WTC11 (cell line): ENCODE data around the gene UBE2L3.

Source experiments
- TF ChIP-seq, protein P1 (sequence below): sonication (generic); formaldehyde crosslinking; IDR thresholded peaks from 2 replicates; pipeline ENCODE4 v1.8.0; 2022; ENCODE audit warnings: mild to moderate bottlenecking, missing genetic modification reagents
- TF ChIP-seq, protein P2 (sequence below): fragments of 200-600 bp; IDR thresholded peaks from 2 replicates; pipeline ENCODE4 v1.8.0; 2022; ENCODE audit warnings: antibody characterized with exemption

DNA sequence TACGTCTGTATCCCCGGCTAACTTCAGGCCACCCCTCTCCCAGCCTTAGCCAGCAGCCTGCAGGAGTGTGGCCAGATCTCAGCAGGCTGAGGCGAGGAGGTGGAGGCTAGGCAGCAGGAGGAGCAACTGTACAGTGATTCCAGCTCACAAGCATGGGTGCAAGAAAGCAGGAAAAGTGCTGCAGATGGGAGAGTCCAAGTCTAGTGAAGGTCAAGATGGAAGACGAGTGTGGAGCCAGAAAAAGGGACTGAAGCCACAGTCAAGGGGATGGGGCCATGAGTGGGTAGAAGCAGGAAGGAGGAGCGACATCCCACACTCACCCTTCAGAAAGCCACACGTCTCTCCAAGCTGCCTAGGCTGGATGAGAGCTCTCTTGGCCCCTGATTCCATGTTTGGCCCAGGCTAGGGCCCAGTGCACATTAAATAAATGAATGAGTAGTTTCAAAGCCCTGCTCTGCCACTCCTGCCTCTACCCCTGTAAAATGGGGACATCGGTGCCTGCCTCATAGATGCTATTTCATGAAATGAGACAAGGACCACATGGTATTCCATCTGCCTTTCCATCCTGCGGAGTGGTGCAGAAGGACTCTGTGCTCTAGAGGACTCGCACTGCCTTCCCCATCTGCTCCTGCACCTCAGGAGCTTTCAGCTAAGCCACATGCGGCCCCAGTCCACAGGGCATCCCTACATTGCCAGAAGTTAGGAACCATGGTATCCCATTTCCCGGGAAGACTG, 59.4 kb downstream of the UBE2L3 start:
- TF ChIP-seq, protein P1, sequence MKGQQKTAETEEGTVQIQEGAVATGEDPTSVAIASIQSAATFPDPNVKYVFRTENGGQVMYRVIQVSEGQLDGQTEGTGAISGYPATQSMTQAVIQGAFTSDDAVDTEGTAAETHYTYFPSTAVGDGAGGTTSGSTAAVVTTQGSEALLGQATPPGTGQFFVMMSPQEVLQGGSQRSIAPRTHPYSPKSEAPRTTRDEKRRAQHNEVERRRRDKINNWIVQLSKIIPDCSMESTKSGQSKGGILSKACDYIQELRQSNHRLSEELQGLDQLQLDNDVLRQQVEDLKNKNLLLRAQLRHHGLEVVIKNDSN = no peak
- TF ChIP-seq, protein P2, sequence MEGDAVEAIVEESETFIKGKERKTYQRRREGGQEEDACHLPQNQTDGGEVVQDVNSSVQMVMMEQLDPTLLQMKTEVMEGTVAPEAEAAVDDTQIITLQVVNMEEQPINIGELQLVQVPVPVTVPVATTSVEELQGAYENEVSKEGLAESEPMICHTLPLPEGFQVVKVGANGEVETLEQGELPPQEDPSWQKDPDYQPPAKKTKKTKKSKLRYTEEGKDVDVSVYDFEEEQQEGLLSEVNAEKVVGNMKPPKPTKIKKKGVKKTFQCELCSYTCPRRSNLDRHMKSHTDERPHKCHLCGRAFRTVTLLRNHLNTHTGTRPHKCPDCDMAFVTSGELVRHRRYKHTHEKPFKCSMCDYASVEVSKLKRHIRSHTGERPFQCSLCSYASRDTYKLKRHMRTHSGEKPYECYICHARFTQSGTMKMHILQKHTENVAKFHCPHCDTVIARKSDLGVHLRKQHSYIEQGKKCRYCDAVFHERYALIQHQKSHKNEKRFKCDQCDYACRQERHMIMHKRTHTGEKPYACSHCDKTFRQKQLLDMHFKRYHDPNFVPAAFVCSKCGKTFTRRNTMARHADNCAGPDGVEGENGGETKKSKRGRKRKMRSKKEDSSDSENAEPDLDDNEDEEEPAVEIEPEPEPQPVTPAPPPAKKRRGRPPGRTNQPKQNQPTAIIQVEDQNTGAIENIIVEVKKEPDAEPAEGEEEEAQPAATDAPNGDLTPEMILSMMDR = no peak
